K562 (cell line): ENCODE results near the gene ANKRD34A. TPM values are rescaled to one million over a fixed set of nuclear protein-coding genes. Genes with fewer than 3 reads are reported as not detected.

ENCODE experiments used
- MLX ChIP-seq, 2 experiments: fragments of 450-650 bp in 1 of 2; sonication (generic) in 1 of 2; formaldehyde crosslinking; conservative IDR thresholded peaks; 2 replicates each; pipeline versions ENCODE4 v1.4.0 to v1.8.1; 2020 to 2022; ENCODE audit warnings: mild to moderate bottlenecking in 1 of 2, missing genetic modification reagents in 1 of 2
- MTA1 ChIP-seq: fragments of 450-650 bp; IDR thresholded peaks from 2 replicates; pipeline ENCODE4 v1.6.1; 2017; ENCODE audit warnings: borderline replicate concordance
- MXI1 ChIP-seq: IDR thresholded peaks from 2 replicates; pipeline ENCODE4 v1.6.1; 2011; ENCODE audit warnings: low read depth, mild to moderate bottlenecking, improper control_type of control experiment, low read length
- PCBP1 ChIP-seq: fragments of 200-400 bp; formaldehyde crosslinking; IDR thresholded peaks from 2 replicates; pipeline ENCODE4 v1.6.1; 2018; ENCODE audit warnings: mild to moderate bottlenecking, low read depth, low read length; ENCODE audit not compliant: poor library complexity, severe bottlenecking
- RFX1 ChIP-seq: fragments of 450-650 bp; IDR thresholded peaks from 2 replicates; pipeline ENCODE4 v1.6.1; 2016; ENCODE audit warnings: mild to moderate bottlenecking, moderate library complexity
- SMAD2 ChIP-seq: fragments of 150-350 bp; IDR thresholded peaks from 2 replicates; pipeline ENCODE4 v1.6.1; 2014; ENCODE audit warnings: low read depth, mild to moderate bottlenecking, low read length
- SP2 ChIP-seq: IDR thresholded peaks from 2 replicates; pipeline ENCODE4 v1.6.1; 2011; ENCODE audit warnings: mild to moderate bottlenecking, low read depth, low read length, moderate library complexity; ENCODE audit not compliant: poor library complexity, severe bottlenecking; ENCODE audit errors: extremely low read depth
- SRSF3 ChIP-seq: fragments of 200-400 bp; formaldehyde crosslinking; IDR thresholded peaks from 2 replicates; pipeline ENCODE4 v1.6.1; 2016; ENCODE audit warnings: mild to moderate bottlenecking, low read length, moderate library complexity; ENCODE audit not compliant: insufficient read depth
- ZNF143 ChIP-seq: sonication (generic); formaldehyde crosslinking; IDR thresholded peaks from 2 replicates; pipeline ENCODE4 v1.9.0; 2022; ENCODE audit warnings: mild to moderate bottlenecking, missing genetic modification reagents
- polyA plus RNA-seq, 8 experiments: library from polyadenylated mRNA; depleted of rRNA in 4 of 8; stranded (reverse) in 5 of 8; unstranded in 3 of 8; fragments of >200 nt; fragmentation: Nextera tagmentation in 2 of 8; fragmentation: Illumina TruSeq in 1 of 8; extraction: Ambion mirVana in 2 of 8; extraction: Trizol in 1 of 8; gene quantifications; 2 replicates each; pipeline versions ENCODE4 v1.2.1 to v1.2.3, GENCODE V29; 2011 to 2014; ENCODE audit warnings: inconsistent platforms in 1 of 8, missing spikeins in 1 of 8
- total RNA-seq, 7 experiments: library from RNA; depleted of rRNA in 6 of 7; stranded (reverse); fragments of >200 nt in 6 of 7; fragmentation: Illumina TruSeq in 2 of 7; extraction: Trizol in 2 of 7; gene quantifications; 2 replicates each; pipeline versions ENCODE4 v1.2.1 to v1.2.3, GENCODE V29; 2011 to 2021; ENCODE audit warnings: low replicate concordance in 1 of 7
- TF ChIP-seq, protein P1 (sequence below): fragments of 450-650 bp; IDR thresholded peaks from 2 replicates; pipeline ENCODE4 v1.6.1; 2016; ENCODE audit warnings: low read depth
- TF ChIP-seq, protein P2 (sequence below): fragments of 450-650 bp; IDR thresholded peaks from 2 replicates; pipeline ENCODE4 v1.6.1; 2017; ENCODE audit warnings: antibody characterized with exemption
- TF ChIP-seq, protein P3 (sequence below), 2 experiments: fragments of 450-650 bp in 1 of 2; sonication (generic) in 1 of 2; formaldehyde crosslinking in 1 of 2; IDR thresholded peaks in 1 of 2; conservative IDR thresholded peaks in 1 of 2; 2 replicates each; pipeline versions ENCODE4 v1.6.1 to v1.8.1; 2016 to 2023; ENCODE audit warnings: mild to moderate bottlenecking in 2 of 2, moderate library complexity in 2 of 2, inconsistent platforms in 1 of 2, missing genetic modification reagents in 1 of 2
- TF ChIP-seq, protein P4 (sequence below): sonication (generic); formaldehyde crosslinking; IDR thresholded peaks from 2 replicates; pipeline ENCODE4 v1.8.0; 2023; ENCODE audit warnings: mild to moderate bottlenecking, missing genetic modification reagents

ANKRD34A gene
- total and polyA plus RNA-seq, 9 of the 15 experiments (the other 6 are each of a cell fraction or from before 2014, with no cell fraction given) = 0.06 to 1.6 (median 0.43) TPM

DNA sequence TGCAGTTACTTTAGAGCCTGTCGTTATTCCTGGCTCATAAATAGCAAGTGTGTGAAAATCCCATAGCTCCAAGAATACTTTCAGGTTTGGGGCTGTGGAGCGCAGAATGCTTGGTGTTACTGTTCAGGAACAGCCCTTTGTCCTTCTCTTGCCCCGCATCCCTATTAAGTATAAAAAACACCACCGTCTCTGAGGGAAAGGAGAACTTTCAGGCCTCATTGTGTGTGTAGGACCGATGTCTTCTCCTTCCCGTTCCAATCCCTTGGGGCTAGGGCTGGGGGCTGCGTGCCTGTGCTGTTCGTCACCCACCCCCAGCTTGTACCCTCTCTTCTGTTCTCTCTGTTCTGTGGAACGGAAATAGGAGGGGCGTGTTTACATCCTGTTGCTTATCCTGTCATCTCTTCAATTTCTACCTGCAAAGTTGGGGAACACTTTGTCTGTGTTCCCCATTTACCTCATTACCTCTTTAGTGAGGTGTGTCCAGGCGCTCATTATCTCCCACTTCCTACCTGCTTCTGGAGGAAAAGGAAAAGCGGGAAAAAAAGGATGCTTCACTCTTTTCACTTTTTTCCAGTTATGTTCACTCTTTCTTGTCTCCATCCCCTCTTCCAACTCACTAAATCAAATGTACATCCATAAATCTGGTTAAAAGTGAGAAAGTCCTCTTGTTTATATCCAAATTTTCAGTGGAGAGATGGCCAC is 32.8 kb upstream of the ANKRD34A start (continued):
- TF ChIP-seq, protein P1, sequence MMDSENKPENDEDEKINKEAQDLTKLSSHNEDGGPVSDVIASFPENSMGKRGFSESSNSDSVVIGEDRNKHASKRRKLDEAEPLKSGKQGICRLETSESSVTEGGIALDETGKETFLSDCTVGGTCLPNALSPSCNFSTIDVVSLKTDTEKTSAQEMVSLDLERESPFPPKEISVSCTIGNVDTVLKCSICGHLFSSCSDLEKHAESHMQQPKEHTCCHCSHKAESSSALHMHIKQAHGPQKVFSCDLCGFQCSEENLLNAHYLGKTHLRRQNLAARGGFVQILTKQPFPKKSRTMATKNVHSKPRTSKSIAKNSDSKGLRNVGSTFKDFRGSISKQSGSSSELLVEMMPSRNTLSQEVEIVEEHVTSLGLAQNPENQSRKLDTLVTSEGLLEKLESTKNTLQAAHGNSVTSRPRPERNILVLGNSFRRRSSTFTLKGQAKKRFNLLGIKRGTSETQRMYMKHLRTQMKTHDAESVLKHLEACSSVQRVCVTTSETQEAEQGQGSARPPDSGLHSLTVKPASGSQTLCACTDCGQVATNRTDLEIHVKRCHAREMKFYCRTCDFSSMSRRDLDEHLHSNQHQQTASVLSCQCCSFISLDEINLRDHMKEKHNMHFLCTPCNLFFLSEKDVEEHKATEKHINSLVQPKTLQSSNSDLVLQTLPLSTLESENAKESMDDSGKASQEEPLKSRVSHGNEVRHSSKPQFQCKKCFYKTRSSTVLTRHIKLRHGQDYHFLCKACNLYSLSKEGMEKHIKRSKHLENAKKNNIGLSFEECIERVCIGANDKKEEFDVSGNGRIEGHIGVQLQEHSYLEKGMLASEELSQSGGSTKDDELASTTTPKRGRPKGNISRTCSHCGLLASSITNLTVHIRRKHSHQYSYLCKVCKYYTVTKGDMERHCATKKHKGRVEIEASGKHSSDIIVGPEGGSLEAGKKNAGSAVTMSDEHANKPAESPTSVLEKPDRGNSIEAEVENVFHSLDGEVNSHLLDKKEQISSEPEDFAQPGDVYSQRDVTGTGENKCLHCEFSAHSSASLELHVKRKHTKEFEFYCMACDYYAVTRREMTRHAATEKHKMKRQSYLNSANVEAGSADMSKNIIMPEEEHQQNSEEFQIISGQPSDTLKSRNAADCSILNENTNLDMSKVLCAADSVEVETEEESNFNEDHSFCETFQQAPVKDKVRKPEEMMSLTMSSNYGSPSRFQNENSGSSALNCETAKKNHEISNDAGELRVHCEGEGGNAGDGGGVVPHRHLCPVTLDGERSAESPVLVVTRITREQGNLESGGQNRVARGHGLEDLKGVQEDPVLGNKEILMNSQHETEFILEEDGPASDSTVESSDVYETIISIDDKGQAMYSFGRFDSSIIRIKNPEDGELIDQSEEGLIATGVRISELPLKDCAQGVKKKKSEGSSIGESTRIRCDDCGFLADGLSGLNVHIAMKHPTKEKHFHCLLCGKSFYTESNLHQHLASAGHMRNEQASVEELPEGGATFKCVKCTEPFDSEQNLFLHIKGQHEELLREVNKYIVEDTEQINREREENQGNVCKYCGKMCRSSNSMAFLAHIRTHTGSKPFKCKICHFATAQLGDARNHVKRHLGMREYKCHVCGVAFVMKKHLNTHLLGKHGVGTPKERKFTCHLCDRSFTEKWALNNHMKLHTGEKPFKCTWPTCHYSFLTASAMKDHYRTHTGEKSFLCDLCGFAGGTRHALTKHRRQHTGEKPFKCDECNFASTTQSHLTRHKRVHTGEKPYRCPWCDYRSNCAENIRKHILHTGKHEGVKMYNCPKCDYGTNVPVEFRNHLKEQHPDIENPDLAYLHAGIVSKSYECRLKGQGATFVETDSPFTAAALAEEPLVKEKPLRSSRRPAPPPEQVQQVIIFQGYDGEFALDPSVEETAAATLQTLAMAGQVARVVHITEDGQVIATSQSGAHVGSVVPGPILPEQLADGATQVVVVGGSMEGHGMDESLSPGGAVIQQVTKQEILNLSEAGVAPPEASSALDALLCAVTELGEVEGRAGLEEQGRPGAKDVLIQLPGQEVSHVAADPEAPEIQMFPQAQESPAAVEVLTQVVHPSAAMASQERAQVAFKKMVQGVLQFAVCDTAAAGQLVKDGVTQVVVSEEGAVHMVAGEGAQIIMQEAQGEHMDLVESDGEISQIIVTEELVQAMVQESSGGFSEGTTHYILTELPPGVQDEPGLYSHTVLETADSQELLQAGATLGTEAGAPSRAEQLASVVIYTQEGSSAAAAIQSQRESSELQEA = no peak
- TF ChIP-seq, protein P2, sequence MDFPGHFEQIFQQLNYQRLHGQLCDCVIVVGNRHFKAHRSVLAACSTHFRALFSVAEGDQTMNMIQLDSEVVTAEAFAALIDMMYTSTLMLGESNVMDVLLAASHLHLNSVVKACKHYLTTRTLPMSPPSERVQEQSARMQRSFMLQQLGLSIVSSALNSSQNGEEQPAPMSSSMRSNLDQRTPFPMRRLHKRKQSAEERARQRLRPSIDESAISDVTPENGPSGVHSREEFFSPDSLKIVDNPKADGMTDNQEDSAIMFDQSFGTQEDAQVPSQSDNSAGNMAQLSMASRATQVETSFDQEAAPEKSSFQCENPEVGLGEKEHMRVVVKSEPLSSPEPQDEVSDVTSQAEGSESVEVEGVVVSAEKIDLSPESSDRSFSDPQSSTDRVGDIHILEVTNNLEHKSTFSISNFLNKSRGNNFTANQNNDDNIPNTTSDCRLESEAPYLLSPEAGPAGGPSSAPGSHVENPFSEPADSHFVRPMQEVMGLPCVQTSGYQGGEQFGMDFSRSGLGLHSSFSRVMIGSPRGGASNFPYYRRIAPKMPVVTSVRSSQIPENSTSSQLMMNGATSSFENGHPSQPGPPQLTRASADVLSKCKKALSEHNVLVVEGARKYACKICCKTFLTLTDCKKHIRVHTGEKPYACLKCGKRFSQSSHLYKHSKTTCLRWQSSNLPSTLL = peak; percentile 15; the same call in 1 of the 2 replicates
- TF ChIP-seq, protein P3, sequence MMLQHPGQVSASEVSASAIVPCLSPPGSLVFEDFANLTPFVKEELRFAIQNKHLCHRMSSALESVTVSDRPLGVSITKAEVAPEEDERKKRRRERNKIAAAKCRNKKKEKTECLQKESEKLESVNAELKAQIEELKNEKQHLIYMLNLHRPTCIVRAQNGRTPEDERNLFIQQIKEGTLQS (IDR thresholded peaks at IDR 0.05) = no peak
- TF ChIP-seq, protein P3 (CRISPR knock-in tag; conservative IDR thresholded peaks at IDR 0.05) = no peak
- no peak for TF ChIP-seq SP2
- TF ChIP-seq PCBP1 = no peak
- 0 out of 2 replicates have a peak, but pooled peaks have one; percentile 66 for TF ChIP-seq MTA1
- no peak for TF ChIP-seq MXI1
- TF ChIP-seq SRSF3 = no peak
- no peak for TF ChIP-seq RFX1
- no peak for TF ChIP-seq ZNF143 (CRISPR knock-in tag)
- TF ChIP-seq SMAD2 = no peak
- TF ChIP-seq MLX (CRISPR knock-in tag; conservative IDR thresholded peaks at IDR 0.05) = no peak
- TF ChIP-seq, protein P4, sequence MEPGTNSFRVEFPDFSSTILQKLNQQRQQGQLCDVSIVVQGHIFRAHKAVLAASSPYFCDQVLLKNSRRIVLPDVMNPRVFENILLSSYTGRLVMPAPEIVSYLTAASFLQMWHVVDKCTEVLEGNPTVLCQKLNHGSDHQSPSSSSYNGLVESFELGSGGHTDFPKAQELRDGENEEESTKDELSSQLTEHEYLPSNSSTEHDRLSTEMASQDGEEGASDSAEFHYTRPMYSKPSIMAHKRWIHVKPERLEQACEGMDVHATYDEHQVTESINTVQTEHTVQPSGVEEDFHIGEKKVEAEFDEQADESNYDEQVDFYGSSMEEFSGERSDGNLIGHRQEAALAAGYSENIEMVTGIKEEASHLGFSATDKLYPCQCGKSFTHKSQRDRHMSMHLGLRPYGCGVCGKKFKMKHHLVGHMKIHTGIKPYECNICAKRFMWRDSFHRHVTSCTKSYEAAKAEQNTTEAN (CRISPR knock-in tag) = no peak
